ENCODE measurements around the gene C2.

DNA sequence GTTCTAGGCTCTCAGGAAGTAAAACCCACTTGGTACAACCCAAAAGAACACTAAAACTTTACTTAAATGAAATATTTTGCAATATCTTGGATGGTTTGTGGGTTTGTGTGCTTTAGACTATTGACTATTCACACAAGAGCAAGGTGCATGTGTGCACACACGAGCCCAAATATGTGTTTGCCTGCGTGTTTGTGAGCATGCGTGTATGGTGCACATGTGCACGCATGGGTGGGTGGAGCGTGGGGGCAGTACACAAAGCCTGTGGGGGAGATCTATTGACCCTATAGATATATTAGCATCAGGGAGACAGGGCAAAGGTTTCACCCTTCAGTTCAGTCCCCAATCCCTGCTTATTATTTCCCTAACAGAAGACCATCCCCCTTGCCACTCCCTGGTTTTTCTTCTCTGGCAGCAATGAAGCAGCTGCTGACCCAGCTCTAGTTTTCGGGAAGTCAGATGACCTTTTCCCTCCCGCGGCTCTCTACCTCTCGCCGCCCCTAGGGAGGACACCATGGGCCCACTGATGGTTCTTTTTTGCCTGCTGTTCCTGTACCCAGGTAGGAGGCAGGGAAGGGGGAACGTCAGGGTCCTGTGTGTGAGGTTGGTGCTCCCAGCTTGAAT is at the start of gene C2:
- TF ChIP-seq, protein P1, sequence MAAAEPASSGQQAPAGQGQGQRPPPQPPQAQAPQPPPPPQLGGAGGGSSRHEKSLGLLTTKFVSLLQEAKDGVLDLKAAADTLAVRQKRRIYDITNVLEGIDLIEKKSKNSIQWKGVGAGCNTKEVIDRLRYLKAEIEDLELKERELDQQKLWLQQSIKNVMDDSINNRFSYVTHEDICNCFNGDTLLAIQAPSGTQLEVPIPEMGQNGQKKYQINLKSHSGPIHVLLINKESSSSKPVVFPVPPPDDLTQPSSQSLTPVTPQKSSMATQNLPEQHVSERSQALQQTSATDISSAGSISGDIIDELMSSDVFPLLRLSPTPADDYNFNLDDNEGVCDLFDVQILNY (CRISPR knock-in tag; IDR thresholded peaks at IDR 0.05): no peak
- no peak for TF ChIP-seq KAT7 (CRISPR knock-in tag; IDR thresholded peaks at IDR 0.05; ENCODE audit: borderline replicate concordance)
